Calu3 (cell line): ENCODE data around the gene MAGI1. TPM values are rescaled to one million over a fixed set of nuclear protein-coding genes. Genes with fewer than 3 reads are reported as not detected.
"Not testable (repeated sequence)": the region's sequence is repeated elsewhere in the genome, so short reads cannot be mapped to it uniquely, and the experiment has no call there.

ENCODE experiments used
- BruUV-seq: library from RNA; stranded (reverse); fragments of 400-500 nt; replicated peaks from 2 replicates; lab custom pipeline; 2021; lab: Mats Ljungman, UMichigan
- CTCF ChIA-PET: fragments of 300-600 bp; sonication (Branson Sonifier 250); formaldehyde crosslinking; loops from one replicate; lab custom pipeline; 2022; ENCODE audit warnings: antibody characterized with exemption; lab: Charles Lee
- DNase-seq: peaks from one replicate; pipeline ENCODE4 v3.0.0; 2022
- H3K27ac Mint-ChIP-seq: one replicate; pipeline ENCODE4 v1.8.0; 2022; ENCODE audit warnings: mixed read lengths; ENCODE audit not compliant: unreplicated experiment
- H3K27me3 Mint-ChIP-seq: one replicate; pipeline ENCODE4 v1.8.0; 2022; ENCODE audit warnings: mixed read lengths; ENCODE audit not compliant: unreplicated experiment
- H3K36me3 Mint-ChIP-seq: one replicate; pipeline ENCODE4 v1.8.0; 2022; ENCODE audit warnings: mild to moderate bottlenecking, moderate library complexity, mixed read lengths; ENCODE audit not compliant: insufficient read depth, unreplicated experiment
- H3K4me1 Mint-ChIP-seq: one replicate; pipeline ENCODE4 v1.8.0; 2022; ENCODE audit warnings: mild to moderate bottlenecking, low read depth, mixed read lengths; ENCODE audit not compliant: unreplicated experiment
- H3K4me3 Mint-ChIP-seq: one replicate; pipeline ENCODE4 v1.8.0; 2022; ENCODE audit warnings: mild to moderate bottlenecking, low read depth, moderate library complexity, mixed read lengths; ENCODE audit not compliant: unreplicated experiment
- H3K9me3 Mint-ChIP-seq: one replicate; pipeline ENCODE4 v1.8.0; 2022; ENCODE audit warnings: low read depth, mixed read lengths; ENCODE audit not compliant: unreplicated experiment
- intact Hi-C: fragments of 100-400 bp; cut with micrococcal nuclease; formaldehyde crosslinking; loops from one replicate; pipeline ENCODE4 v1.10.0; 2022; ENCODE audit not compliant: unreplicated experiment
- total RNA-seq: library from RNA; stranded (reverse); gene quantifications from 2 replicates; pipeline ENCODE4 v1.2.3, GENCODE V29; 2022
- TF ChIP-seq, protein P1 (sequence below): fragments of 200-600 bp; IDR thresholded peaks from one replicate; pipeline ENCODE4 v1.8.0; 2022; ENCODE audit warnings: antibody characterized with exemption; ENCODE audit not compliant: unreplicated experiment

MAGI1 gene
- total RNA-seq, 1 experiment from 2014 or later: 76.4 TPM

DNA sequence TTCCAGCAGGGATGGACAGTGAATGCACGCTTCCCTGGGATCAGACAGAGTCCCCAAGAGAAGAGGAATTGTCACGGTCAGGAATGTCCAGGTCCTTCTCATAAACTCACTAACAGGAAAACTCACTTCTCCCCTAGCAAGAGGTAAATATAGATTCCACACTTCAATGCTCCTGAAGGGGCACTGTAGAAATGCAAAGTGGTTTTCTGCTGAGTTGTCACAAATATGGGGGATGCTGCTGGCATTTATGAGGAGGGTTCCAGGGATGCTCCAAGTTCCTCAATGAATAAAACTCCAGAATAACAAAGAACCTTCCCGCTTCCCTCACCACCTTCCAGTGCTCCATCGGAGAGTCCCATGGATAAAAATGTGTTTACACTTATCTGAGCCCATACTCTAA is 423.4 kb downstream of the MAGI1 start:
- CTCF ChIA-PET: no interaction called here

GRCh38 chr3:65614585-65614984 is 424.1 kb downstream of the MAGI1 start:
- TF ChIP-seq, protein P1, sequence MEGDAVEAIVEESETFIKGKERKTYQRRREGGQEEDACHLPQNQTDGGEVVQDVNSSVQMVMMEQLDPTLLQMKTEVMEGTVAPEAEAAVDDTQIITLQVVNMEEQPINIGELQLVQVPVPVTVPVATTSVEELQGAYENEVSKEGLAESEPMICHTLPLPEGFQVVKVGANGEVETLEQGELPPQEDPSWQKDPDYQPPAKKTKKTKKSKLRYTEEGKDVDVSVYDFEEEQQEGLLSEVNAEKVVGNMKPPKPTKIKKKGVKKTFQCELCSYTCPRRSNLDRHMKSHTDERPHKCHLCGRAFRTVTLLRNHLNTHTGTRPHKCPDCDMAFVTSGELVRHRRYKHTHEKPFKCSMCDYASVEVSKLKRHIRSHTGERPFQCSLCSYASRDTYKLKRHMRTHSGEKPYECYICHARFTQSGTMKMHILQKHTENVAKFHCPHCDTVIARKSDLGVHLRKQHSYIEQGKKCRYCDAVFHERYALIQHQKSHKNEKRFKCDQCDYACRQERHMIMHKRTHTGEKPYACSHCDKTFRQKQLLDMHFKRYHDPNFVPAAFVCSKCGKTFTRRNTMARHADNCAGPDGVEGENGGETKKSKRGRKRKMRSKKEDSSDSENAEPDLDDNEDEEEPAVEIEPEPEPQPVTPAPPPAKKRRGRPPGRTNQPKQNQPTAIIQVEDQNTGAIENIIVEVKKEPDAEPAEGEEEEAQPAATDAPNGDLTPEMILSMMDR: no peak
- no peaks in the 10 kb centered on the region for H3K36me3 Mint-ChIP-seq
- no peak overlapping the region for H3K27ac Mint-ChIP-seq
- DNase-seq: no peak
- no TSS peak for BruUV-seq
- CTCF ChIA-PET: no interaction called here
- H3K4me1 Mint-ChIP-seq: no peaks in the 10 kb centered on the region
- intact Hi-C loops: no loop called here
- H3K27me3 Mint-ChIP-seq: no peaks in the 10 kb centered on the region
- H3K4me3 Mint-ChIP-seq: no peak overlapping the region
- H3K9me3 Mint-ChIP-seq: no peaks in the 10 kb centered on the region

More for the DNA sequence above, 423.4 kb downstream of the MAGI1 start:
- BruUV-seq: no TSS peak
- no peak for DNase-seq
- H3K4me3 Mint-ChIP-seq: no peak overlapping the region
- H3K9me3 Mint-ChIP-seq: no peaks in the 10 kb centered on the region
- no peaks in the 10 kb centered on the region for H3K36me3 Mint-ChIP-seq
- H3K4me1 Mint-ChIP-seq: no peaks in the 10 kb centered on the region
- no peaks in the 10 kb centered on the region for H3K27me3 Mint-ChIP-seq
- TF ChIP-seq, protein P1: no peak
- intact Hi-C loops: no loop called here
- no peak overlapping the region for H3K27ac Mint-ChIP-seq

GRCh38 chr3:65607965-65608460 is 430.7 kb downstream of the MAGI1 start:
- H3K27me3 Mint-ChIP-seq, H3K4me3 Mint-ChIP-seq, H3K27ac Mint-ChIP-seq, H3K9me3 Mint-ChIP-seq, BruUV-seq, H3K36me3 Mint-ChIP-seq, intact Hi-C loops, CTCF ChIA-PET, DNase-seq: not testable (repeated sequence)
- peaks cover 36% of the 10 kb centered on the region for H3K4me1 Mint-ChIP-seq

GRCh38 chr3:65607101-65607500 is 431.6 kb downstream of the MAGI1 start:
- no TSS peak for BruUV-seq
- DNase-seq: peak; percentile 3
- Mint-ChIP-seq H3K27ac (no peak overlapping the region), H3K36me3 (no peaks in the 10 kb centered on the region), H3K27me3 (no peaks in the 10 kb centered on the region), H3K4me1 (peaks cover 36% of the 10 kb centered on the region), H3K9me3 (no peaks in the 10 kb centered on the region), H3K4me3 (no peak overlapping the region)
- CTCF ChIA-PET: no interaction called here
- intact Hi-C loops: no loop called here
- TF ChIP-seq, protein P1: no peak

- TF ChIP-seq, protein P1: no peak
- Mint-ChIP-seq H3K9me3 (no peaks in the 10 kb centered on the region), H3K27ac (no peak overlapping the region), H3K27me3 (no peaks in the 10 kb centered on the region), H3K4me3 (no peak overlapping the region), H3K4me1 (peaks cover 36% of the 10 kb centered on the region), H3K36me3 (no peaks in the 10 kb centered on the region)
- BruUV-seq: no TSS peak
- intact Hi-C loops: no loop called here
- CTCF ChIA-PET: no interaction called here
- DNase-seq: no peak
These were observed 432.8 kb downstream of the MAGI1 start for GRCh38 chr3:65605876-65606432.
